Measurements from ENCODE around the gene KDM5C.

Gene KDM5C

DNA sequence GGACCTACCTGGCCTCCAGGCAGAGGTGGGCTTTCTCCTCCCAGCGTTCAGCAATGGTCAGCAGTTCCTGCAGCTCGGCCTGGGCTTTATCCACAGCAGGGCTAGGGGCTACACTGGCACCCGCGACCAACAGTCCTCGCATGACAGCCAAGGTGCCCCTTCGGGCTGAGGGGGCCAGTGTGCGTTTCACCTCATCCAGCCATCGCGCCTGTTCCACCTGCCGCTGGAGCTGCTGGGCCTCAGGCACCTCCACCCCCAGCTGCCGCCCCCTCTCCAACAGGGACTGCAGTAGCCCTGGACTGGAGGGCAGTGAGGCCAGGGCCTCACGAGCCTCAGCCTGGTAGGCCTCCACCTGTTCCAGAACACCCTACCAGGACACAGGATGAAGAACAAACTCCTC lies 28.3 kb downstream of the KDM5C start:
- TF ChIP-seq, protein P1, sequence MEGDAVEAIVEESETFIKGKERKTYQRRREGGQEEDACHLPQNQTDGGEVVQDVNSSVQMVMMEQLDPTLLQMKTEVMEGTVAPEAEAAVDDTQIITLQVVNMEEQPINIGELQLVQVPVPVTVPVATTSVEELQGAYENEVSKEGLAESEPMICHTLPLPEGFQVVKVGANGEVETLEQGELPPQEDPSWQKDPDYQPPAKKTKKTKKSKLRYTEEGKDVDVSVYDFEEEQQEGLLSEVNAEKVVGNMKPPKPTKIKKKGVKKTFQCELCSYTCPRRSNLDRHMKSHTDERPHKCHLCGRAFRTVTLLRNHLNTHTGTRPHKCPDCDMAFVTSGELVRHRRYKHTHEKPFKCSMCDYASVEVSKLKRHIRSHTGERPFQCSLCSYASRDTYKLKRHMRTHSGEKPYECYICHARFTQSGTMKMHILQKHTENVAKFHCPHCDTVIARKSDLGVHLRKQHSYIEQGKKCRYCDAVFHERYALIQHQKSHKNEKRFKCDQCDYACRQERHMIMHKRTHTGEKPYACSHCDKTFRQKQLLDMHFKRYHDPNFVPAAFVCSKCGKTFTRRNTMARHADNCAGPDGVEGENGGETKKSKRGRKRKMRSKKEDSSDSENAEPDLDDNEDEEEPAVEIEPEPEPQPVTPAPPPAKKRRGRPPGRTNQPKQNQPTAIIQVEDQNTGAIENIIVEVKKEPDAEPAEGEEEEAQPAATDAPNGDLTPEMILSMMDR (IDR thresholded peaks at IDR 0.05): no peak

DNA sequence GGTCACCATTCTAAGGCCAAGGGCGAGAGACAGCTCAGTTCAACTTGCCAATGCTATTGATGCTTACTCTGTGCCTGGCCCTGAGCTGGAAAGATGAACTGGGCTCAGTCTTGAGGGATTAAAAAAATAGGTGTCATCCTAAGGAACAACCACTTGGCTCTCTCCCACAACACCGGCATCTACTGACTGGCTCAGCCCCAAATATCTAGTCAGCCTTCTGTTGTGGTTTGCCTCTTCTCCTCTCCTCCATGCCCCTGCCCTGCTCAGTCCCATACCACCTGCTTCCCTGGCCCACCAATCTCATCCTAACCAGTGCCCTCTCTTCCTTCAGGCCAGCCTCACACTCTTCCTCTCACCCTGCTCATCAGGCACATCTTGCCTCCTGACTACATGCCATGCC lies 29.6 kb downstream of the KDM5C start:
- TF ChIP-seq, protein P1 (IDR thresholded peaks at IDR 0.05): no peak

DNA sequence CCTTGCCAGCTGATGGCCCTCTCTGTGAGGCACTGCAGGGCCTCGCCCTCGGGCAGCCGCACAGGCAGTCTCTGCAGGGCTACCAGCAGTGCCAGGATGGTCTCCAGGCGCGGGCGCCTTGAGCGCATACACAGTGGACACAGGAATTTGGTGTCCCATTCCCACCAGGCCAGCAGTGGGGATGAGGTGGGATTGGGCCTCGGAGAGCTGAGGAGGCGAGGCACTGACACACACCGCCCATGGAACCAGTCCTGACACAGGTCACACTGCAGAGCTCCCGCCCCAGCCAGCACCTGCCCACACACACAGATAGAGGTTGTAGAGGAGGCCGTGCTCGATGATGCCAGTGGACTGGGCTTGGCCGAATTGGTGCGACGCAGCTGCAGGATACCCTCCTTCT lies 30.7 kb downstream of the KDM5C start:
- TF ChIP-seq, protein P1 (IDR thresholded peaks at IDR 0.05): no peak

DNA sequence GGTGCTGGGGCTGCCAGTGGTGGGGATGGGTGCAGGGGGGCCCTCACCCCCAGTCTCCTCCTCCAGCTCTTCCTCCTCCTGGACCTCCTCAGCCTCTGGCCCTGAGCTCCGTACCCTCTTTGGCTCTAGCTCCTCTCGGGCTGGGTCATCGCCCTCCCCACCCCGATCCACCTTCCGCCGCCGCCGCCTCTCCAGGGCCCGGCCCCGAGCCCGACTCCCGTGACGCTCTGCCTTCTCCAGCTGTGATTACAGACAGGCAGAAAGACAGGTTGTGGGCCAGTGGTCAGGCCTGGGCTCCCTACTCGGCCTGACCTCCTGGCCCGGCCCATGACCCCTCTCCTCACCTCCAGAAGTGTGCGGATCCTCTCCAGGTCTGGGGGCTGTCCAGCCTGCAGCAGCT lies 31.9 kb downstream of the KDM5C start:
- TF ChIP-seq, protein P1 (IDR thresholded peaks at IDR 0.05): no peak

DNA sequence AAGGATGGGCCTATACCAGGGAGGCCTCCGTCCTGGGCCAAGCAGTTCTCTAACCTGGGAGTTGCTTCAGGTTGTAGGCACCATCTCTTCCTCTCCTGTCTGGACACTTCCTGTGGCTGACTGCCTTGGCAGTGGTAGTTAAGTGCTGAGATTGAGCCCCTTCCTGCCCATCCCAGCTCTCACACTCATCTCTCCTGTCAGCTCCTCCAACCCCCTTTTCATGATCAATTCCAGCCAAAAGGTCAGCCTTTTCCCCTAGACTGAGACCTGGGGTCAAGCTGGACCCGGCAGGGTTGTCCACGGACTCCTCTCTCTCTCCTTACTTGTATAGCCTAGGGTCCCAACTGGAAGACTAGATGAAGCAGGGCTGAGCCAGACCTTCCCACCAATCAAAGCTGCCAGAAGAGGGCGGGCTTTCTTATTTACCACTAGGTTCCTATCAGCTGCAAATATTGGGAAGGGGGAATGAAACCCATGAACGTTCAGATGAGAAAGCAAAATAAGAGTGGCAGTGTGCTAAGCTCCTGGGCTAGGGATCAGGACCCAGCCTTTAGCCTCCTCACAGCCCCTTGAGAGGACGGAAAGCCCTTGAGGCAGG lies 34.5 kb downstream of the KDM5C start:
- TF ChIP-seq, protein P1 (IDR thresholded peaks at IDR 0.05): no peak

DNA sequence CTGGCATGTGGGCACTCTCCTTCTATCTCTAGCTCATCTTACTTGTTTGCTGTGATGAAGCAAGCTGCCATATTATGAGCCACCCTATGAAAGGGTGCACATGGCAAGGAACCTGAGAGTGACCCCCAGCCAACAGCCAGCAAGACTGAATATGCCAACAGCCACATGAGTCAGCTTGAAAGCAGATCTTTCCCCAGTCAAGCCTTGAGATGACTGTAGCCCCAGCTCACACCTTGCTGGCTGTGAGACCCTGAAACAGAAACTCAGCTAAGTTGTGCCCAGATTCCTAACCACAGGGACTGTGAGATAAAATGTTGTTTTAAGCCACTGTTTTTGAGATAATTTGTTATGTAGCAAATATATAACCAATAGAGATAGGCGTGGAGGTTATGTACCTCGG lies 36.2 kb downstream of the KDM5C start:
- TF ChIP-seq, protein P1 (IDR thresholded peaks at IDR 0.05): no peak

DNA sequence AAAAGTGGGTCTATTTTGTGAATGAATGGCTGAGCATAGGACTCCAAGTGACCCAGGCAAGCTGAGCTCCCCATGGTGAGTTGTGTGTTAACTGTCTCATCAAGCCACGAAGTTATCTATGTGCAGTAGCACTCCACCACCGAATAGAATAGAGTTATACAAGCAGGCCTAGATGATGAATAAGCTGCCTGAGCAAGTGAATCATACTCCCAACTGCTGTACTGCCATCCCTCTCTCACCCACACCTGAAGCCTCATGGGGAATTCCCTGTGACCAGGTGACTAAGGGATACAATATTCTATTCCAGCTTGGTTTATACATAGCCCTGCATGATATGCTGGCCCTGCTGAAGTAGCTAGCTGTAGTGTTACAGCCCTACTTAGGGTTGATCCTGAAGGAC lies 38.7 kb downstream of the KDM5C start:
- TF ChIP-seq, protein P1 (IDR thresholded peaks at IDR 0.05): no peak

DNA sequence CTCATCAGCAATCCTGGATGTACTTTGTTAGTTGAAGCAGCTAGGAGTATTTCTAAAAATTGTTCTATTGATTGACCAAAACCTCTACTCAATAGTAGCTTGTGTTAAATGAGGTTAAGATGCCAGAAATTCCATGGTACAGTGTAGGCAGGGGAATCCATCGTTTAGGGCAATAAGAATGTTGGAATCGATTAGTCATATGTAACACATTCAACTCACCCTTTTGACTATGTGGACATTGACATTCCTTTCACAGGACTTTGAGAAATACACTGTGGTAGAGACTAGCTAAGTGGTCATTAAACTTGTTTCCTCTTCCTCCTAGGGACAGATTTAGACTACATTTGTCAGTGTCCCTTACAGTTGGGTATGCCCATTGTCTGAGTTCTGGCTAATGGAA lies 40.2 kb downstream of the KDM5C start:
- TF ChIP-seq, protein P1 (IDR thresholded peaks at IDR 0.05): no peak
